Measurements from ENCODE around the gene SGCA.

DNA sequence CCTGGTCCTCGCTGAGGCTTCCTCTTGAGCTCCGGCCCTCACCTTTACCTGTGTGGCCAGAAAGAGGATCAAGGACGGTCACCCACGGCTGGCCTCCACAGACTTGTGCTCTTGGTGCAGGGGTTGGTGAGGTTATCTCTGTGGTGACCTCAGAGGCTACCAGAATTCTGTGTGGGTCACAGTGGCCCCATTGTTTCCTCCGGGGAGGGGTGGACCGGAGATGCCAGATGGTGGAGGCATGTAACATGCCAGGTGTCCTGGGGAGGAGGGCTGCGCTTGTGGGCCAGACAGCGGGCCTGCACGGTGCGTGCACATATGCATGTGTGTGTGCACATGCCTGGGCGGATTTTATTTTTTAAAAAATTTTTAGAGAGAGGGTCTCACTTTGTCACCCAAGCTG is 6.3 kb downstream of the SGCA start:
- TF ChIP-seq CTCF (IDR thresholded peaks at IDR 0.05) (no peak), EP300 (IDR thresholded peaks at IDR 0.05) (no peak), POLR2AphosphoS5 (IDR thresholded peaks at IDR 0.05) (no peak)
